HG03108 (cell line): ENCODE results near the gene ADCYAP1R1.

Source experiments
- ATAC-seq: cut with Tn5 transposase; IDR thresholded peaks from one replicate; pipeline ENCODE4 v1.9.1; 2021; ENCODE audit warnings: moderate library complexity; ENCODE audit not compliant: unreplicated experiment

The ADCYAP1R1 gene

DNA sequence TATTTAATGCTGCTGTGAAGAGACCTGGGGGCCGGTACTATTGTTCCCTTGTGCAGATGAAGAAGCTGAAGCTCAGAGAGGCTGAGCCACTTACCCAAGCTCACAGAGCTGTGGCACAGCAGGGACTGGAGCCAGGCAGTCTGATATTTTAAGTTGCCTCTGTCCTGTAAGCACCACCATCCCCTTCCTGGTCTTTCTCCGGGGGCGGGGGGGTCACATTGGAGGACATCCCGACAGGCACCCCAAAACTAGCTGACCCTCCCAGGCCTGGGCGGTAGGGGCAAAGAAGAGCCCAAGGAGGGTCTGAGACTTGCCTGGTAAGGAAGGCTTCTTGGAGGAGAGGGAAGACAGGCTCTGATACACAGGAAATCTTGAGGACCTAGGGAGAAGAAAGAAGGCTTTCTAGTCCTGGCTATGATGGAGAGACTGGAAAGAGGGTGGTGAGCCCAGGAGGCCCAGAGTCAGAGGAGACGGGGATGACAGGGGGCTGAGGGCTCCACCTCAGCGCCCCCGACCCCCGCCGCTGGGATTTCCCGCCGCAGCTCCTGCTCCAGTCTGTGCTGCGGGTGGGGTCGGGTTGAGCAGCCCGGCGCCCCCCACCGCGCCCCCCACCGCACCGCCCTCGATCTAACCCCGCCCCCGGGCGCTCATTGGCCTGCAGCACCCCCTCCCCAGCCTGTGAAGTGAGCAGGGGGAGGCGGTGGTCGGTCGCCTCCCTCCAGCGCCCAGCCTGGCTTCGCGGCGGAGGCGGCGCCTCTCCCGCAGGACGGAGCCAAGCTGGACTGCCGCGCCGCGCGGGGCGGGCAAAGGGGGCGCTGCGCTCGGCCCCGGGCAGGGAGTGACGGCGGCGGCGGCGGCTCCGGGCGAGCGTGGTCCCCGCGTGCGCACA is at the start of gene ADCYAP1R1:
ADCYAP1R1 (plus strand) TSS at position 711 of the 889 bp plus-strand sequence. CDS start 10,957 bp downstream, outside the sequence.
- ATAC-seq: no peak

DNA sequence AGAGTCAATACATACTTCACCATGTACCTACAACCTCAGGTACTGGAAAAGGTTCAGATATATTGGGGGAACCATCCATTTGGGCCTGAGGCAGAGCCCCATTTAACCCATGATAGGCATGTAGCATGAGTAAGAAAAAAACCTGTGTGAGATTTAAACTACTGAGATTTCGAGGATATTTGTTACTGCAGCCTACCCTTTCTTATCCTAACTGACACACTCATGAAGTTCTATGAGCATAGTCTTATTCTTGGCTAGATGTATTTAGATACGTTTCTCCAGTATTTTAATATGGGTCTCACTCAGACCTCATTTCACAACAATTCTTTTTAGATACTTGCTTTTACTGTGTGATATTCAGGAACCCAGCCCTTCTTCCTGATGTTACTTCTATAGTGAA is 49.0 kb upstream of the ADCYAP1R1 start:
- ATAC-seq: no peak

DNA sequence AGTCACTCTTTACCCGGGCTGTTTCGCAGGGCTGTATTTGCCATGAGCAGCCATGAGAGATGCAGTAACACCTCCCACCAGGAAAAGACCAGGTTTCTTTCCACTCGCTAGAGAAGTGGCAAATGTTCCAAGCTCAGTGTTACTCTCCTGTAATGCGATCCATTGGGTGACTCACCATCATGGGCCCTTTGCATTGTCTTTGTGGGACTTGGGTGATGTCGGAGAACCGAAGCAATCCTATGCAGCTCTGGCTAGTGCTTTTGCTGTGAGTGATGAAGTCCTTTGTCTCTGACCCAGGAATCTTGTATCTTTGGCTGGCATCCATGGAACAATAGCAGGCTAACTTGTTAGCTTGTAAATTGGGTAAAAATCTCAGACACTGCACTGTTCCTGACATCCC is 48.4 kb upstream of the ADCYAP1R1 start:
- no peak for ATAC-seq

DNA sequence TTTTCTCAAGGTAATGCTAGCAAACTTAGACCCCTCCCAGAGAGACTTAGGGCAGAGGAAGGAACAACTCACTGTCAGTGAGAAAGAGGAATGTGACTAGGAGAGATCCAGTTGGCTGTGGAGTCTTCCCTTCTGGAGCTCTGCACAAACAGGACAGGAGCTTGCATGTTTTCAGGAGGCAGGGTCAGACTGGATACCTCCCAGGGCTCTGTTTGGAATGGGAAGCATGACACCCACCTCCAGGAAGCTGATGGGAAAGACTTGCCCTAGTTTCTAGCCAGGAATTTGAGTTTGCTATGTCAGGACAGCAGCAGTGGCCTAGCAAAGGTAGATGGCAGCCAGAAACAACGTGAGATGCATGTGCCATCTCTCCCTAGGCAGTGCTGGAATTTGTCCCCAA is 47.7 kb upstream of the ADCYAP1R1 start:
- no peak for ATAC-seq

DNA sequence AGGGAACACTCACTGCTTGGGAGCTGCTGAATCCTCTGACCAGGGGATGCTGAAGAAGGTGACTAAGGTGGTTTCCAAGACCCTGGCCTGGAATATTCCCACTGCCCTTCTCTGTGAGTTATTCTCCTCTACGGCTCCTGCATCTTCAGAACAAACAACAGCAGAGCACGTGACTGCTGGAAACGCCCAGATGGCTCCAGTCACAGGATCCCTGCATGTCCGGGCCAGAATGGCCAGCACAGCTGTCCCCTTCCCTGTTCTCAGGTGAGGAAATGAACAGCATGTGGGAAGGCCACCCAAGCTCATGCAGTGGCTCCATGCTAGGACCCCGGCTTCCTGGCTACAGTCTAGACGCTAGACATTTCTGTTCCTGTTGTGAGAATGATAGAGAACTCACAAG is 45.3 kb upstream of the ADCYAP1R1 start:
- no peak for ATAC-seq

DNA sequence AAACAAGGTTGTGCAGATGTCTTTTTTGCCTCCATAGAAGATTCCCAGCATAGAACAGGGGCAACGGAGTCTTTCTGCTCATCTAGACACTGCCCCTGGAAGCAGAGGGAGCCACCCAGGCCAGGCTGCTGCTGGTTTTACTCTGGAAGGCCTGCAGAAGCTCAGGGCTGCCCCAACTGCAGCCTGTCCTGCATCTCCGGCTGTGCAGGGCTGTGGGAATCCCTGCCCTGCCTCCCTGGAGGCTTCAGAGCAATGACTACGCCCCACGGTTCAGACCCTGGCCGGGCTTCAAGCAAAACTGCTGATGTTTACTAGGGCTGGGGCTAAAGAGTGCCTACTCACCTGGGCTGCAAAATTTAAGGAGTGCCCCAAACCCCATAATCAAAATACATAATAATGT is 44.5 kb upstream of the ADCYAP1R1 start:
- ATAC-seq: no peak

DNA sequence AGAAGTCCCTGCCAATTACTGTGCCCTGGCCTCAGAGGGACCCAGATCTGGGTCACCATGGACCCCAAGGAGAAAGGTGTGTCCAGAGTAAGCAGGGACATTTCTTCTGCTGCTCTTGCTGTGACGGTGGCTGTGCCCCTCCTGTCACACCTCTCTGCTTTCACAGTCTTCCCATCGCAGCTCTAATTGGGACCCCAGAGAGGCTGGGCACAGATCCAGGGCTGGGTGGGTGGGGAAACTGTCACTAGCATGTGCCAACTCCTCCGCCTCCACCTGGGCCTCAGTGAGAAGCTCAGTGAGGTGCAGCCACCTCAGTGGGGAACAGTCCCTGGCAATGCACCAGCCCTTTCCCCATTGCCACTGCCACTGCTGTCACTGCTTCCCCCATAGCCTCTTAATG is 37.3 kb upstream of the ADCYAP1R1 start:
- no peak for ATAC-seq

DNA sequence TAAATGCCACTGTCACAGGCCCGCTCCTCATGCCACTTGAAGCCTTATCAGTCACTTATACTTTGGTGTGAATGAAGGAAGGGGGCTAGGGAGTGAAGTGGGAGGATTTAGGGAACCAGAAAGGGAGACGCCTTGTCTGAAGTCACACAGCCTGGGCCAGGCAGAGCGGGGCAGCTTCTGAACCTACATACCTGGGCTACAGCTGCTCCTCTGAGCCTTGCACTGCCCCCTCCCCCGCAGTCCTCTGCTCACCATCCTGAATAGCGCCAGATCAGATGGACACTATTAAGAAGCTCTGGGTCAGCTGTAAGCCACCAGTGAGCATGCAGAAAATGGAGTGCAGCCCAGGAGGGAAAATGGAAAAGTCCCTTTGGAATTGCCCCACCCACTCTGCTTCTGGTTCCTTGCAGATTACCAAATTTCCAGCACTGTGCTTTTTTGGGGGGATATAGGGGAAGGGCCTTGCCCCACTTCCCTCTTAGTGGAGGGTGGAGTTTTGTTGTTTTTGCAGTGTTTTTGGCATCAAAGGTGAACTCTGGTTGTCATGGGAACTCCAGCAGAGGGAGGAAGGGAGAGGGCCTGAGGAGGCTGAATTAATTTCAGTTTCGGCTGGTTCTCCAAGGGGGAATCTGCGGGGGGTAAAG is 35.0 kb upstream of the ADCYAP1R1 start:
- no peak for ATAC-seq

DNA sequence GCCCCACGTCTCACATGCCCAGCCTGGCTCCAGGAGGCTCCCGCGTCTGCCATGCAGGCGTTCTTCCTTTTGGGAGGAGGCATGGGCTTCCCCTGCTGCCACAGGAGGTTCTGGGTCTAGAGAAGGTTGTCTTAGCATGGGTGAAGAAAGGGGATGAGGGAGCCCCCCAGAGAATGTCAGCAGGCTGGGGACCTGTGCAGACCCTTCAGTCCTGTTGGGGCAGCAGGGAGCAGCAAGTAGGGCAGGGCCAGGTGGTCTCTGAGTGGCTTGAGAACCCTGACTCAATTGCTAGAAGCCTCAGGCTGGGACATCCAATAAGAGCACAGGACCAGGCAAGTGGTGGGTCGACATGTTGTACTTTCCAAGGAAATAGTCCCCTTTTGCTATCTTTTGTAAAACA is 34.4 kb upstream of the ADCYAP1R1 start:
- ATAC-seq: no peak

DNA sequence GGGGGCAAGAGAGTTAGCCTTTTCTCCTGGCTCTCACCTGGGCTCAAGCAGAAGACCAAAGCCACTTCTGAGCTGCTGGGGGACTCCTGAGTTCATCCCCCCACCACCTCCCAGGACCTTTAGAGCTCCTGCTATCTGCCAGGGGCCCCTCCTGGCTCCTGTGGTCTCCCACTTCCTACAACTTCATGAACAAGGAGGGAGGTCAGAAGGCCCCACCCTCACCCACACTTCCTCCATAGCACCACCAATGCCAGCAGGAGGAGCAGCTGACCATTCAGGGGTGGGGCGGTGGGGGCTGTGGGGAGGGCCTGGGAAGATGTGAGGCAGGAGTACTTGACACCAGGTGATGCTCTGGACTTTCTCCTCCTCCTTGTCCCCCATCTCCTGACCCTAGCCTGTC is 32.6 kb upstream of the ADCYAP1R1 start:
- ATAC-seq: no peak

DNA sequence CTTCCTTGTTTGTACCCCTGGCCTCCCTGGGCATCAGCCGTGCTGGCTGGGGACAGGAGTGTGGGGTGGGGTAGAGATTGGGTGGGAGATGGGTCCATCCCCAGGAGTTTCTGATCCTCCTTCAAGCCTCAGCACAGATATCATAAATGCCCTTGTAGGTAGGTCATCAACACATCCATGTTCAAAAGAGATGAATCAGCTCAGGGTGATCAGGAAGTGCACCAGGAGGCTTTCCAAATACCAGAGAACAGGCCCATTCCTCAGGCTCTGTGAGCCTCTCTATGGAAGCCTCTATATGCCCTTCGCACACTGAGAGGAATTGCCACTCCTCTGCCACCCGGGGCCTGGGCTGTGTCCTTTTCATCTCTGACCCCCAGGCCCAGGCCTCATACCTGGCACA is 31.9 kb upstream of the ADCYAP1R1 start:
- no peak for ATAC-seq

DNA sequence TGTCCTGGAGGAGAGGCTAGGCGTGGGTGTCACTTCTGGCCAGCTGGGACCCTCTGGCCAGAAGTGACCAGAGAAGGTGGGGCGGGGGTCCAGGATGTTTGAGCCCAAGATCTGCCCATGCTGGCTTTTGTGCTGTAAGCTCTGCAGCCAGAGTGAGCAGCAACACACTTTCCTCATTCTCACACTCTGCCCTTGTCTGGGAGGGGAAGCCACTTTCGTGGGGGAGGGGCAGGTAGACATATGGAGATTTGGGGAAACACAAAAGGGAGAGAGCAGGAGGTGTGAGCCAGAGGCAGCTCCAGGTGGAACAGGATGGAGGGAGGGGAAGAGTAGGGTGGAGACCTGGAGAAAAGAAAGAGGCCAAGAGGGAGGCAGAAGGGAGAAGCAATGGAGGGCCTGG is 31.5 kb upstream of the ADCYAP1R1 start:
- no peak for ATAC-seq

DNA sequence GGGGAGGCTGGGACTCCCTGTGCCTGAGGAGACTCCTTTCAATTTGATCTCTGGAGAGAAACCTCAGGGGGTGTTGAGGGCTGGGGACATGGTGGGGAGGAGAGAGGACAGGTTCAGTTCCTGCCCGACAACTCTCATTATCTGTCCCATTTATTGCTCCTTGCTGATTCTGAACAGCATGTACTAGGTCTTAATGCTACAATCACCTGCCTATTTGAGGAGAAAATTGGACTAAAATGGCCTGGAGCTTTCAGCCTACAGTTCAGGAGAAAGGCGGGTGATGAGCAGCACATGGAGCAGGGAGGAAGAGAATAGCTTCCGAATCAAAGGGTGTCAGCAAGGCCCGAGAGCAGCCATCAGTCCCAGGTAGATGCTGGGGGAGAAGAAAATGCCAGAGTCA is 30.0 kb upstream of the ADCYAP1R1 start:
- ATAC-seq: no peak

DNA sequence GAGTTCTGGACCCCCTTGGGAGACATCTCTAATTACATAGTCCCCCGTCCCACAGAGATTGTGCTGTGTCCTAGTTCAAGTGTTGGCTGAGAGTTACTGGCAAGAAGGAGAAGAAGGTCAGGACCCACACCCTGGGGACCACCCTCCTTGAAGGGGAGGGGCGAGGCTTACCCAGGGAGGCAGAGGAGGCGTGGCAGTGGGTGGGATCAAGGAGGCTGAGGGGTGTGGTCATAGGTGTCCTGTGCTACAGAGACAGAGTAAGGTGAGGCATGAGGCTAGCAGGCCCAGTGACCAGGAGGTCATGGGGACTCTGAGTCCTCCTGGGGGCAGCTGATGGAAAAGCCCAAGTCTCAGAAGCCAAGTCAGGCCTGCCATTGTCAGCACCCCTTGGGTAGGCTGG is 29.4 kb upstream of the ADCYAP1R1 start:
- ATAC-seq: no peak

DNA sequence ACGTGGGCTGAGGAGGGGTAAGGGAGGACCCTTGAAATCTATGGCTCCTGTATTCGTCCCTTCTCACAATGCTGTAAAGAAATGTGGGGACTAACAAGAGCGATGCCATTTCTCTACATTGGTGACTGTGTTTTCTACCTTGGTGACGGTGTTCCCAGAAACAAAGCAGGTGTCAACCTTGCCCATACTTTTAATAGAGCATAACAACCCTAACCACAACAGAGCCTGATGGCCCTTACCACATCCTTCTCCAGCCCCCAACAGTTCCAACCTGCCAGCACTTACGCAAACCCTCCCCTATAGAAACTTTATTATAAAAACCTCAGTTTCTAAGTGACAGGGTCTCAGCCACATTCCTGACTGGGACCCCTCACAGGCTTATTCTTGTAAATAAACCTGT is 28.2 kb upstream of the ADCYAP1R1 start:
- ATAC-seq: no peak

DNA sequence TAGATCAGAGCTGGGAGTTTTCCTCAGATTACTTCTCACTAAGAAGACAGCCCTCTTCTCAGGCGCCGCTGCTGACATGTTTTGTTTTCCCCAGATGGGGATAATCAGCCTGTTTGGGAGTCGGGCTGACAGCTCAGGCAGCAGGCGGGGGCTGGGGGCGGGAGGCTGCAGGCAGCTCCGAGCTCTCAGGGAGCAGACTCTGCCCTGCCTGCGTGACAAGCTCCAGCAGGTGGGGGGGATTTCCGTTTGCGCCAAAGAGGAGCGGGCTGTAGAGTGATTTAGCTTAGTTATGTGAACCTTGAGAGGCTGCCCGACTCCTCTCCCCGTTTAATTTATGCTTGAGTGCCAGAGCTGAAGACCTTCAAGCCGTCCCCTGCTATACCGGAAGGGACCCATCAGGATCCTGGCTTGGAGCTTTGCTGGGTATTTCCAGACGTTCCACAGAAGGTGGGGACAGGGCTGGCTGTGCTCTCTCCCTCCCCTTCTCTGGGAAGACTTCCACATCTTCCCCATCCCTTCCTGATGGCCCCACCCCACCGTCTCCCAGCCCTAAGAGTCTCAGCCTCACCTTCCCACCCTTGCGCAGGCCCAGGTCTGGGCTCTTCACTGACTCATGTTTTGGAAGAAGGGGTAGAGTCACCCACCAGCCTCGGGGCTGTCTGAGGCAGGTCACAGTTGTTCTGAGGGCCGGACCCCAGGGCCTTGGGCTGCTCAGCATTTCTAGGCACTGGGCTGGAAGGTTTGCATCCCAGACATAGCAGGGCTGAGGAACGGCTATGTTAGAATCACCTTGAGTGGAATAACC is 24.7 kb upstream of the ADCYAP1R1 start:
- no peak for ATAC-seq

DNA sequence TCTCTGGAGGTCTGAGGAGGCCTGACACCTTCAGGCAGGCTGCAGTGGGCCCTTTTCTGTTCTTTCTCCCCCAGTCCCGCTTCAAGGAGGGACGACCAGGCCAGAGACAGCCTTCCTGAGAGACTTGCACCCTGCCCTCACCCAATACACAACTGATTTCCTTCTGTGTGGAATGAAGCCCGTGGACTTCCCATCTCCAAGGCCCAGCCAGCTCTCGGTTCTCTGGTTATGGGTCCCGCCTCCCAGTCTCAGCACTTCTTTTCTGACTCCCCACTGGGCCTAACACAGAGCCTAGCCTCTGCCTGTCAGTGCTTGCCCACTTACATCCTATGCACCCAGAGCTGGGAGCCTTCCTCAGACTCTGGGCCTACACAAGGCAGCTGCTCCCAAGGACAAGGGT is 24.1 kb upstream of the ADCYAP1R1 start:
- ATAC-seq: no peak

DNA sequence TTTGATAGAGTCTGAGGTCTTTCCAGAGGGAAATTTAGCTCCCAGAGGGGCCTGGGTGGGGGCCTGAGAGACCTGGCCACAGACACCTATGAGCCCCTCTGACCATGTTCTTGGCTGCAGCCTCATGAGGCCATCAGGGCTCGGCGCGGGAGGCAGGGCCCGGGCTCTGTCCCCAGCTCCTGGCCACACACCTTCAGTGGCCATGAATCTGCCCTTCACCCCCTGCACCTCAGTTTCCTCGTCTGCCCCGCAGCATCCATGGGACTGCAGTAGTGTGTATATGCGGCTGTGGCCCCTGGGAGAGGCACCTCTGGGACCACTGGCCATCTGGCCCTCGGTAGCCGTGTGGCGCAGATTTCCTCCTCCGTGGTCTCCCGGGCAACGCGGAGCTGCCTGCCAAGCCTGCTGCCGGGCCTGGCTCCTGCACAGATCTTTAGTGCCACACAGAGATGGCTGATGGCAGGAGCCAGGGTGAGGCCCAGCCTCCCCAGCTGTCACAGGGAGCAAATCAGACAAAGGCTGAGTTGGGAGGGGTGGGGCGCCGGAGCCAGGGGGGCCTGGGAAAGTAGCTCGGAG is 23.6 kb upstream of the ADCYAP1R1 start:
- no peak for ATAC-seq

DNA sequence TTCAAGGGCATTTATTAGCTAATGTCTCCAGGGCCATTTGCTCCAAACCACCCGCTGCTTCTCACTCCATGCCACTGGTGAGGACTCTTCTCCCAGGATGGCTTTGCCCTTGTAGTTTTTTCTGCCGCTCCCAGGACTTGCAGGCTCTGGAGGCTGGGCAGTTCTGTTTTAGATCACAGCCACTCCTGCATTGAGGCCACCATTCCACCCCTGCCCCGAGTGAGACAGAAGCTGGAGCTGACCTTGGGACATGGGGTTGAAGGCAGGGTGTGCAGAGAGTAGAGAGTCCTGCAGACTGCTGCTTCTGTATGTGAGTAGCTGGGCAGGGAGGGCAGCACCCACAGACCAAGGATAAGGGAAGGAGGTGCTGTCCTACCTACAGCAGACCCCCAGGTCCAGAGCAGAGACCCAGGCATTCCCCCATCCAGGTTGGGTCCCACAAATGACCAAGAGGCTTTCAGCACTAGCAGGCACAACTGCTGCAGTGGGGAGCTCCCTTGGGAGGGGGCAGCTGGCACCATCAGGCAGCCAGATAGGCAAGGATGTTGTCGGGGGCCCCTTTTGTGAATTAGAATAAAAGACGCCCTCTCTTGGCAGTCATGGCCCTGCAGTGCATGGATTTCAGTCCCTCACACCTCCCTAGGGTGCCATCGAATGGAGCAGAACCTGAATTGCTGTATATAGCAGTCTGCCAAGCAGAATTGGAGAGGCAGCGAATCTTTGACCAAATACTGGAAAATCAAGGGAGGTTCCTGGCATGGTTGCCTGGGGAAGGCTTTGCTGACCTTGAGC is 22.7 kb upstream of the ADCYAP1R1 start:
- ATAC-seq: no peak

DNA sequence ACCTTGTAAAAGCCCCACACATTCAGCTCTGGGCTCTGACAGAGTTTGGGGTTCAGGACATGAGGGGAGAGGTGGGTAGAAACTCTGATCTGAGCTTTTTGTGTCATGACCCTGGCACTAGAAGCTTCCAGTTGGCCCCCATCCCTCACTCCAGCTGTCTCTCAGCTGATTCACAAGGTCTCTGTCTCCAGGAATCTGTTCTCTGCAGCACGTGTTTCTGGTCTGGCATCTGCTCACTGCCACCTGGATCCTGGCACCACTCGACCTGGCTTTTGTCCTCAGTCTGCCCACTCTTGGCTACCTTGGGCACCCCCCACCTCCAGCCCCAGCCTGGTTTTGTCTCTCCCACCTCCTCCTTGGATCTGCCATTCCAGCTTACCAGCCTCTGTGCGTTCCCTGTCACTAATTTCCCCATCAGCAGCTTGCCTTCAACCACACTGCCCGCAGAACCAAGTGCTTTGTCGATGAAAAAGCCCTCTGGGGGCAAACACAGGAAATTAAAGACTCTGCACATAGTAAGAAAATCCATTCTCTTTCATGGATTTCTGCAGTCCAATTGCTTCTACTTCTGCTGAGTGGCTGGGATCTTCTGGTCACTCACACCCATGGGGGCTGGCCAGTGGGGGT is 18.3 kb upstream of the ADCYAP1R1 start:
- ATAC-seq: no peak
